Large intestine (tissue), 3 donors: ENCODE measurements around the gene CCDC27. TPM values are rescaled to one million over a fixed set of nuclear protein-coding genes. Genes with fewer than 3 reads are reported as not detected.

Experiments
- DNase-seq, 2 donors: peaks; one replicate each; pipeline versions ENCODE4 v3.0.0 to v3.0.0-alpha.2; 2013
- H3K27ac ChIP-seq: one replicate; pipeline ENCODE4 v1.5.1; 2013; ENCODE audit warnings: low read length
- H3K27me3 ChIP-seq: 2 replicates; pipeline ENCODE4 v1.6.1; 2013; ENCODE audit warnings: low read length; ENCODE audit not compliant: control insufficient read depth, insufficient read depth
- H3K36me3 ChIP-seq: 2 replicates; pipeline ENCODE4 v1.6.1; 2013; ENCODE audit warnings: low read length; ENCODE audit not compliant: control insufficient read depth, insufficient read depth
- H3K4me1 ChIP-seq: one replicate; pipeline ENCODE4 v1.6.1; 2013; ENCODE audit warnings: low read length; ENCODE audit not compliant: control insufficient read depth, insufficient read depth
- H3K4me3 ChIP-seq: one replicate; pipeline ENCODE4 v1.5.1; 2013; ENCODE audit warnings: low read length
- H3K9me3 ChIP-seq: one replicate; pipeline ENCODE4 v1.6.1; 2013; ENCODE audit warnings: mild to moderate bottlenecking, low read depth, low read length, moderate library complexity; ENCODE audit not compliant: control insufficient read depth
- WGBS: methylation state at CpG from one replicate; pipeline ENCODE4 v1.1.5; 2013; ENCODE audit warnings: low lambda C conversion rate; ENCODE audit not compliant: insufficient coverage; 5-methylcytosine and 5-hydroxymethylcytosine counted together
- polyA plus RNA-seq: library from polyadenylated mRNA; unstranded; fragments of 120-200 nt; gene quantifications from one replicate; pipeline ENCODE4 v1.2.1, GENCODE V29; 2013

CCDC27 gene
- polyA plus RNA-seq, 1 donor: 0.03 TPM

- H3K36me3 ChIP-seq: peaks cover 20% of the 10 kb centered on the region
- H3K27me3 ChIP-seq: no peaks in the 10 kb centered on the region
- DNase-seq: no peak
- H3K27ac ChIP-seq: no peak overlapping the region
- no peaks in the 10 kb centered on the region for H3K4me1 ChIP-seq
- no peaks in the 10 kb centered on the region for H3K9me3 ChIP-seq
- no peak overlapping the region for H3K4me3 ChIP-seq
- no CpG with 5 or more reads among the region's 2 CpGs for WGBS
Measured at GRCh38 chr1:3814065-3814464, 61.8 kb downstream of the CCDC27 start.

- no peaks in the 10 kb centered on the region for H3K4me1 ChIP-seq
- DNase-seq: no peak
- H3K27me3 ChIP-seq: no peaks in the 10 kb centered on the region
- H3K27ac ChIP-seq: no peak overlapping the region
- H3K9me3 ChIP-seq: no peaks in the 10 kb centered on the region
- H3K36me3 ChIP-seq: peaks cover 27% of the 10 kb centered on the region
- 86% methylated on average over 2 of the region's 42 CpGs for WGBS
- no peak overlapping the region for H3K4me3 ChIP-seq
Measured at GRCh38 chr1:3814771-3815561, 62.7 kb downstream of the CCDC27 start.

- WGBS: no CpG with 5 or more reads among the region's 38 CpGs
- no peaks in the 10 kb centered on the region for H3K27me3 ChIP-seq
- H3K9me3 ChIP-seq: no peaks in the 10 kb centered on the region
- H3K4me3 ChIP-seq: no peak overlapping the region
- peaks cover 42% of the 10 kb centered on the region for H3K36me3 ChIP-seq
- no peak for DNase-seq
- no peaks in the 10 kb centered on the region for H3K4me1 ChIP-seq
- H3K27ac ChIP-seq: no peak overlapping the region
Measured at GRCh38 chr1:3816331-3817137, 64.3 kb downstream of the CCDC27 start.

- H3K36me3 ChIP-seq: peaks cover 49% of the 10 kb centered on the region
- H3K4me1 ChIP-seq: no peaks in the 10 kb centered on the region
- DNase-seq: no peak
- H3K27ac ChIP-seq: no peak overlapping the region
- WGBS: no CpG with 5 or more reads among the region's 17 CpGs
- H3K4me3 ChIP-seq: no peak overlapping the region
- H3K27me3 ChIP-seq: no peaks in the 10 kb centered on the region
- no peaks in the 10 kb centered on the region for H3K9me3 ChIP-seq
Measured at GRCh38 chr1:3817138-3817740, 65.0 kb downstream of the CCDC27 start.

- no CpG with 5 or more reads among the region's 28 CpGs for WGBS
Measured at GRCh38 chr1:3817821-3818597, 65.8 kb downstream of the CCDC27 start.

GRCh38 chr1:3819771-3820200 lies 67.5 kb downstream of the CCDC27 start:
- Histone ChIP-seq H3K9me3 (no peaks in the 10 kb centered on the region), H3K4me3 (no peak overlapping the region), H3K27me3 (no peaks in the 10 kb centered on the region), H3K4me1 (no peaks in the 10 kb centered on the region), H3K36me3 (peaks cover 59% of the 10 kb centered on the region), H3K27ac (no peak overlapping the region)
- 67% methylated on average over 3 of the region's 10 CpGs for WGBS
- DNase-seq: no peak

More at GRCh38 chr1:3817821-3818597, 65.8 kb downstream of the CCDC27 start:
- H3K36me3 ChIP-seq: peaks cover 57% of the 10 kb centered on the region
- no peak for DNase-seq
- no peak overlapping the region for H3K4me3 ChIP-seq
- no peaks in the 10 kb centered on the region for H3K9me3 ChIP-seq
- H3K27ac ChIP-seq: no peak overlapping the region
- H3K4me1 ChIP-seq: no peaks in the 10 kb centered on the region
- no peaks in the 10 kb centered on the region for H3K27me3 ChIP-seq

GRCh38 chr1:3820316-3820715 lies 68.1 kb downstream of the CCDC27 start:
- WGBS: 100% methylated on average over 1 of the region's 8 CpGs
- no peaks in the 10 kb centered on the region for H3K4me1 ChIP-seq
- peaks cover 58% of the 10 kb centered on the region for H3K36me3 ChIP-seq
- H3K27me3 ChIP-seq: no peaks in the 10 kb centered on the region
- H3K27ac ChIP-seq: no peak overlapping the region
- H3K4me3 ChIP-seq: no peak overlapping the region
- no peaks in the 10 kb centered on the region for H3K9me3 ChIP-seq
- no peak for DNase-seq

- Histone ChIP-seq H3K27ac (no peak overlapping the region), H3K4me3 (no peak overlapping the region), H3K27me3 (no peaks in the 10 kb centered on the region), H3K9me3 (no peaks in the 10 kb centered on the region), H3K4me1 (no peaks in the 10 kb centered on the region), H3K36me3 (peaks cover 62% of the 10 kb centered on the region)
- no peak for DNase-seq
- no CpG with 5 or more reads among the region's 6 CpGs for WGBS
Measured at GRCh38 chr1:3821004-3821403, 68.8 kb downstream of the CCDC27 start.
